GM15510 (cell line): ENCODE measurements around the gene CHD9.
A peak's percentile ranks its signal among the peaks of the same experiment; 100 is the strongest.

Source experiments
- POLR2A ChIP-seq: IDR thresholded peaks from 3 replicates; pipeline ENCODE4 v1.6.1; 2011; ENCODE audit warnings: borderline replicate concordance; ENCODE audit not compliant: insufficient read length; ENCODE audit errors: extremely low read depth

The CHD9 gene

DNA sequence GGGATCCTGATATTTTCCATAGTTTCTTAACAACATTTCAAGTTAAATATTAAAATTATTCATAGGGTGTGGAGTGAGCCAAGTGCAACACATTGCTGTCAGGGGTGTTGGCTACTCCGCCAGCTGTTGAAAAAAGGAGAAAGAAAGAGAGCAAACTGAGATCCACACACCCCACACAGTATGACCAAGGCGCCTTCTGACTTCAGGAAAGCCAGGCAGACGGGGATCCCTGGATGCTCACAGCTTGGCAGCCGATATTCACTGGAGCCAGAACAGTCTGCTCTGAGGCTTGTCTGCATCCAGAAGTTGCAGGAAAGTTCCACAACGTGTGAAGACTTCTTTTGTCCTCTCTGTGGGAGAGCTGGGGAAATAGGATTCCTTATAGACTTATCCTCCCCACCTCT lies 11.4 kb upstream of the CHD9 start:
- TF ChIP-seq POLR2A = no peak

DNA sequence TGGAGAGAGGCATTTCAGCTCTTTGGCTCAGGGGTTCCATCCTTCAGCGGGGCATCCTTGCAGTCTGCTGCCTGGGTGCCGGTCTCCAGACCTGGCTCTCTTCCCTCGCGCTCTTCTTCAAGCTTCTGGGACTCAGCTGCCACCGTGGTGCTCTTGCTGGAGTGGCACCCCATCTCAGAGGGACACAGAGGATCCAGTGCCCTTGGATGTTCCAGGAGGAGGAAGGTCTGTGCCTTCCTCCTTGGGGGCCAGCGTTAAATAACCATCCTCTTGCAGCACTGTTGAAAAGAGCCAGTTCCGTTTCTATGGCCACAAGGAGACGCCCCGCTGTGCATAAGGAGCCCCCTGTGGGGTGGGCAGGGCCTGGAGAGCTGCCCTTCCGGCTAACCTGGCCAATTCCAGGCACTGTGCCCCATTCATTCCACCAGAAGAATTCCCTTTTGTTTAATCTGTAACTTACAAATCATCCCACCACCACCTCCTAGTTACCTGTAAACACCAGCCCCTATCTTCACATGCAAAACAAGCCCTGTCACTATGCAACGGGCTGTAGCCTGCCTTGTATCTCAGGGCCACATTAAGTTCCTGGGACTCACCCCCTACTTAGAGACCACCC lies 10.7 kb upstream of the CHD9 start:
- no peak for TF ChIP-seq POLR2A

DNA sequence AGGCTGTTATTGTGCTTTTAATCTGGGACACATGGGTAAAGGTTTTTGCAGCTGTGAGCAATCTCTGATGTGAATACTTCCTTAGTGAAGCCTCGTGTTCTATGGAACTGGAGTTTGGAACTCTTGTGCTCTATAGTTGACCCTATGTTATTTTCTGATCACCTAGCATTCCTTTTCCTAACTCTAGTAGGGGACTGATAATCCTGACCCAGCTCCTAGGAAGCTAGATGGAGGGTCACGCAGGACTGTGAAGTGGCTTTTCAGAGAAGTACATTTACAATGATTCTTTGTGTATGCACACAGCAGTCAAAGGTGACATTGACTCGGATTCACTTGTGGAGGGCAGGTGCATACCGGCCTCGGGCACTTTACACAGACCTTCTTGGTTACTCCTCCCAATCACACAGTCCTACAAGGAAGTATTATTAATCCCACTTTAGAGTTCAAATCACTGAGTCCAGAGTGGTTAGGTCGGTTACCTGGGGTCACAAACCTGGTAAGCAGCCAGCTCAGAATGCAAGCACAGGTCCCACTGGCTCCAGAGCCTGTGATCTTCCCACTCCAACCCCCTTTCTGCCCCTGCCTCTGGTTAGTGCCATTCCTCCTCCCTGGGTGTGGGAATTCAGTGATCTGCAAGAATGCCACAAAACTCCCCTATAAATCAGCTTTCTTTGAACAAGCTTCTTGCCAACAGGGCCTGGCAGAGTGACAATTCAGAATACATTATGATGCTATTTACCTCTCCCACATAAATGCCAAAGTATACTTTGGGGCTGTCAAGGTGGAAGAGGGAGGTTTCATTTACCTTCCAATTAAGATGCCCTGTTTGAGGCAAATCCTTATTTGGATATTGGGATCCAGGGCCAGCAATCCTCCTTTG lies 9.2 kb upstream of the CHD9 start:
- no peak for TF ChIP-seq POLR2A

DNA sequence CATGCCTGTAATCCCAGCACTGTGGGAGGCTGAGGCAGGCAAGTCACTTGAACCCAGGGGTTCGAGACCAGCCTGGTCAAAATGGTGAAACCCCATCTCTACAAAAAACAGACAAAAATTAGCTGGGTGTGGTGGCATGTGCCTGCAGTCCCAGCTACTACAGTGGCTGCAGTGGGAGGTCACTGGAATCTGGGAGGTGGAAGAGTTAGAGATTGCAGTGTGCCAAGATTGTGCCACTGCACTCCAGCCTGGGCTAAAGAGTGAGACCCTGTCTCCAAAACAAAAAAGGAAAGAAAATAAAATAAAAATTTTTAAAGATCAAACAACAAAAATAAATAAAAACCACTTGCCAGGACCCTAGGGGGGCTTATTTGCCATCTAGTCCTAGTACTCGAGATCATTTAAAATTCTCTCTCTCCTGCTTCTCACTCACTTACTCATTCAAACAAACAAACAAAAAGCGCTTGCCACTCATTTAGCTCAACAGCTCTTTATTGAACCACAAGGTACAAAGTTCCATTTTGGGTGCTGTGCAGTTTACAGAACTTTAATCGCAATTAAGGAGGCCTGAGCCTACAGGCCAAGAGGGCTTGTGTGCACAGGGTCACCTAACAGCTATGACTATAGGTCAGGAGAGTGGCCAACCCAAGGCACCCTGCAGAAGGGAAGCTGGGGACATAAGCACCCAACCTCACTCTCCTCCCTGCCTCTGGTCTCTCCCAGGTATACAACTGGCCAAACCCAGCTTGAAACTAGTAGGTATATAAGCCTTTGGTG lies 6.5 kb upstream of the CHD9 start:
- TF ChIP-seq POLR2A = no peak

DNA sequence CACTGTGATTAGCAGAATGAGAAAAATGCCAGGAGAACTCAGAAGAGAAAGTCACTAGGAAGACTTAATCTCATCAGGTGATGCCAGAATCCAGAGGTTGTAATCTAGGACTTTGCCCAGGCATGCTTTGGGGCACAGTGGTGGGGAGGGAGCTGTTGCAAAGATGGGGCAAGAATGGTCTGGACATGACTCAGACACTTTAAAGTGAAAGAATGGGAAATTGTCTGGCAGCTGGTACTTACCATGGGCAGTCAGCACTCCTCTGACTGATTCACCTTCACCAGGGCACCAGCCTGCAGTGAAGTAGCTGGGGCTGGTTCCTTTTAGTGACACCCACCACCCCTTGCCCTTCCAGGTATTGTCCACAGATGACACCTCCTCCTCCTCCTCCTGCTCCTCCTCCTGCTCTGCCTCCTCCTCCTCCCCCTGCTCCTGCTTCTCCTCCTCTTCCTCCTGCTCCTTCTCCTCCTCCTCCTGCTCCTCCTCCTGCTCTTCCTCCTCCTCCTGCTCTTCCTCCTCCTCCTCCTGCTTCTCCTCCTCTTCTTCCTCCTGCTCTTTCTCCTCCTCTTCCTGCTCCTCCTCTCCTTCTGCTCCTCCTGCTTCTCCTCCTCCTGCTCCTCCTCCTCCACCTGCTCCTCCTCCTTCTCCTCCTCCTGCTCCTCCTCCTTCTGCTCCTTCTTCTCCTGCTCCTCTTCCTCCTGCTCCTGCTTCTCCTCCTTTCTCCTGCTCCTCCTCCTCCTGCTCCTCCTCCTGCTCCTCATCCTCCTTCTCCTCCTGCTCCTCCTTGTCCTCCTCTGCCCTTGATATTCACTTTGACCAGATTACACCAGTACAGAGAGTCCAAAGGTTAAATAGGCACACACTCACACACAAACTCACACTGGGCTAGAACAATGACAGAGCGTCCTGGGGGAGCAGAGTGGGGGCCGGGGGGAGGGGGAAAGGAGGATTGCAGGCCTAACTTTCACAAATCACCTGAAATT lies 2.0 kb upstream of the CHD9 start, which contains the start of gene CHD9NB:
Gene CHD9NB, minus strand, starts transcription at position 379 of the 983 bp plus-strand sequence. CDS start 8,739 bp downstream, outside the sequence.
- TF ChIP-seq POLR2A = no peak

DNA sequence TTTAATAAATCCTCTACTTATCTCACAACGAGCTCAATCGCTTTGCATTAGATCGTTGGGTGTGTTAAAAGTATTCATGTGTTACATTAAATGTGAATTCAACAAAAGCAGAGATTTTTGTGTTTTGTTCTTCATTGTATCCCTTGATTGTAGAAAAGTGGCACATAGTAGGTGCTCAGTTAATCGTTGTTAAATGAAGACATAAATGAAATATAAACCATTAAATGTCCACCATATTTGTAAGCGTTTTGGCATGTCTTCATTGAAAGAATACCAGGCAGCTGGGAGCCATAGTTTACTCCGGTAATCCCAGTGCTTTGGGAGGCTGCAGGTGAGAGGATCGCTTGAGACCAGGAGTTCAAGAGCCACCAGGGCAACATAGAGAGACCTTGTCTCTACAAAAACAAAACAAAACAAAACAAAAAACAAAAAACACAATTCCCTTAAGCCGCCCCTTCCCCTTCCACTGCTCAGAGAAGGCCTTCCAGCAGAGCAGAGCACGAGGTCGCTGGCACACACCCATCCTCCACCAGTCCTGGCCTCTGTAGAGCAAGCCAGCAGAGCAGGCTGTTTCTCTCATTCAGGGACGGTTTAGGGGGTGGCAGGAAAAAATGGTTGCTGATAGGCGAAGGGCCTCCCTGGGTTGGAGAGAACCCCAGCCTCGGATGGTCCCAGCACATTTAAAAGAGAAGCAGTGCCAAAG lies 673 bp upstream of the CHD9 start:
- no peak for TF ChIP-seq POLR2A

DNA sequence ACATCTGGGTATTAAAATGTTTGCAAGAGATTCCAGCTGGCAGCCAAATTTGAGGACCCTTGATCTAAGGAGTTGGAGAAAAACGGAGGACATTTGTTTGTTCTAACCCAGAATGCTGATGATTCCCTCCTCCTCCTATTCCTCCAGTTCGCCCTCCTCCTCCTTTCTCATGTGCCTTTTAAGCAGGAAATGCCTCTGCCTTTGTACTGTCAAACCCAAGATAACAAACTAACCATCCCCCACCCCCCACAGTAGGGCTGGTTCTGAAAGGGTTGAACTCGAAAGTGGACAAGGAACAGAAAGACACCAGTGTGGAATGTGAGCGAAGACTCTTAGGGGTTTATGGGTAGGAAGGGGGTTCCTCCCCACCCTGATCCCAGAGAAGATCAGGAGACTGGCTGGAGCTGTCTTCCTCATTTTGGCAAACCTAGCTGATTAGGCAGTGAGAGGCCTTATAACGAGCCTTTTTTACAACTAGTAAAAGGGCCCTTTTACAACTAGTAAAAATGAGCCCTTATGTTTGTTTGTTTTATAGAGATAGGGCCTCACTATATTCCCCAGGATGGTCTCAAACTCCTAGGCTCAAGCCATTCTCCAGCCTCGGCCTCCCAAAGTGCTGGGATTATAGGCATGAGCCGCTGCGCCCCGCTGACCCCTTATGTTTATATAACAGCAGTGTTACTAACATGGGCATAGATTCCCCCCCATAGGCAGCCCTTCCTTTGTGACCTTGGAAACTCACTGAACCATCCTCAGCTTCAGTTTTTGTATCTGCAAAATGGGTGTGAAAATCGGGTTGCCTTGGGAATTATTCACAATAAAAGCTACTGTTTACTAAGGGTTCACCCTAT lies 975 bp downstream of the CHD9 start:
- TF ChIP-seq POLR2A = no peak

DNA sequence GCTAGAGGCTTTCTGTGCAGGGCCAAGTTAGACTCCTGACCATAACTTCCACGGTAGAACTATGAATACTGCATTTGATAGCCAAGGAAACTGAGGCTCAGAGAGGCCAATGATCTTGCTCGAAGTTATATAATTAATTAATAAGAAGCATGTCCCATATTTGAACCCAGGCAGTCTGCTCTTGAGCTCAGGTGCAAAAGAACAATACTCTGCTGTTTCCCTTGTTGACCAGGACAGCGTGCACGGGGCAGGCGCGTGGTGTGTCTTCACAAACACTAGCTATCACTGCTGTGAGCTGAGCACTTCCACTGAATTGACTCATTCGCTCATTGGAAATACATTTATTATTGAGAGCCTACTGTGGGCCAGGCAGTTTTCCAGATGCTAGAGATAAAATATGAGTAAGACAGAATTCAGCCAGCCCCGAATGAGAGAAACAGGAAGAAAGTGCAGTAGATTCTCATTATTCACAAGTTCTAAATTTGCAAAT lies 1.6 kb downstream of the CHD9 start:
- TF ChIP-seq POLR2A = no peak

DNA sequence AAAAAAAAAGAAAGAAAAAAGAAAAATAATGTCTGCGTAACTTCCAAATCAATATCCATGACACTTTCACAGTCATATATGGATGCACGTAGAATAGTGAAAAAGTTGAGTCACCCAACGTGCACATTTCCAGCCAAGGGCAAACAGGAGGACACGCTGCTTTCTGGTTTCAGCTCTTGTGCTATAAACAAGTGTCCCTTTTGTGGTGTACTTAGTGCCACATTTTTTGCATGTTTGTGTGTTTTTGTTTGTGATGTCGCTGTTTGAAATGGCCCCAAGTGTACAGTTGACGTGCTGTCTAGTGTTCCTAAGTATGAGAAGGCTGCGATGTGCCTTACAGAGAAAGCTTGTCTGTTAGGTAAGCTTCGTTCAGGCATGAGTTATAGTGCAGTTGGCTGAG lies 2.9 kb downstream of the CHD9 start:
- no peak for TF ChIP-seq POLR2A

DNA sequence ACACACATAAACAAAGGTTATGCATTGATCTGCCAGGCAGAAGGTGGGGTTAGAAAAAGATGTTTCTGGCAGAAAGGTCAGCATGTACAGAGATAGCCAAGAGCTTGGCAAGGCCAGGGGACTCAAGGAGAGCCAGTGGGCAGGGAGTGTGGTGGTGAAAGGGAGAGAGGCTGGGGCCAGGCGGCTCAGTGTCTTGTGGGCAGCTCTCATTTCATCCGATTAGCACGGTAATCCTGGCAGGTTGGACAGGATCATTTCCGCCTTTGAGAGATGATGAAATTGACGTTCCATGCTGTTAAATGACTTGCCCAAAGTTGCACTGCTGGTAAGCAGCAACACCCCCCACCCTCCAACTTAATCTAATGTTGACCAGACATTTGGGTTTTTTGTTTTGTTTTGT lies 3.6 kb downstream of the CHD9 start:
- no peak for TF ChIP-seq POLR2A

DNA sequence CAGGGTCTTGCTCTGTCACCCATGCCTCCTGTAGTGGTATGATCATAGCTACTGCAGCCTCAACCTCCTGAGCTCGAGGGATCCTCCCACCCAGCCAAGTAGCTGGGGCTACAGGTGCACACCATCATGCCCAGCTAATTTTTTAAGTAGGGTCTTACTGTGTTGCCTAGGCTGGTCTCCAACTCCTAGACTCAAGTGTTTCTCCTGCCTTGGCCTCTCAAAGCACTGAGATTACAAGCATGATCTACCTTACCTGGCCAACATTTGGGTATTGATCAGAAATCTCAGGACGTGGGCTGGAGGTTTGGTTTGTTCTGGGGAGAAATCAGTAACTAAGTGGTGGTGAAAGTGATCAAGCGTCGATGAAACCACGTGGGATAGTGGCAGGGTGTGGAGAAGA lies 4.1 kb downstream of the CHD9 start:
- no peak for TF ChIP-seq POLR2A

DNA sequence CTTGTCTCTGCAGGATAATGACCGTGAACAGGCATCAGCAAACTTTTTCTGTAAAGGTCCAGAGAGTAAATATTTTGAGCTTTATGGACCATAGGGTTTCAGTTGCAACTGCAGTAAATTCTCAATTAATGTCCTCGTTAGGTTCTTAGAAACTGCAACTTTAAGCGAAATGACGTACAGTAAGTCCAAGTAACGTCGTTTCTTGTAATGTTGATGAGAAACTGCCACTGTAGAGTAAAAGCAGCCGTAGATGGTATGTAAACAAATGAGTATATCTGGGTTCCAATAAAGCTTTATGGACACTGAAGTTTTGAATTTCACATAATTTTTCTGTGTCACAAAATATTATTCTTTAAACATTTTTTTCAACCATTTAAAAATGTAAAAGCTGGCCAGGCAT lies 4.9 kb downstream of the CHD9 start:
- no peak for TF ChIP-seq POLR2A

DNA sequence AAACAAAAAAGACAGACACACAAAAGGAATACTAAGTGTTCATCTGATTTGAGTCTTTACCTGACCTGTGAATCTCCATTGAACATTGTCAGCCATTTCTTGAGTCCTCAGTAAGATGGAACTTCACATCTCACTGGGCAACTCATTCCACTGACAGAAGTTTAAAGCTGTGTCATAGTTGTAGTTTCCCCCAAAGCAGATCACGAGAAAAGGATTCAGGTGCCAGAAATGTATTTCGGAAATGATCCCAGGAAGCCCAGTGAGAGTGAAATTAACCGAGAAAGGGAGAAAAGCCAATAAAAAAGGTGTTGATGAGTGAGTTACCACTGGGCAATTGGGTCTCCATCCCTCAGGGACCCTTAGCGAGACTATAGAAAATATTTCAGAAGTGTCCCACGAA lies 6.5 kb downstream of the CHD9 start:
- no peak for TF ChIP-seq POLR2A

DNA sequence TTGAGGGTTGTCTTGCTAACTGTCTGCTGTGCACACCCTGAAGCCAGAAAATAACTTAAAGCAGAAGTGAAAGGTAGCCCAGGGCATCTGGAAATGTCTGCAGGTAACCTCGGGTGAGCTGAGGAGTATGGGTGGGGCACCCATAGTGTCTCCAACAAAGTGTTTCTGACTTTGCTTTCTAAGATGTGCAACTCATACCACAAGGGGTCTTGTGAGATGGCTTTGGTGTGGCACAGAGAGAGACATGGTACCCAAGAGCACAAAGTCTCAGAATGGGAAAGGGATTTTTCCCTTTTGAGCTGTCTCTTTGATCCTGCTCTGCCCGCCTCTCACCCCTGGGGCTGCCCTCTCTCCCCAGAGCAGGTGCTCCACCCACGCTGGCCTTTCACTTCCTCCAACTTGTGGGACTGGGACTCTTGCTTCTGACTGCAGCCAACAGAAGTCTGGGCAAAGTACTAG lies 6.9 kb downstream of the CHD9 start:
- peak; percentile 24 for TF ChIP-seq POLR2A
